Activated T-cell treated with anti-CD3 and anti-CD28 coated beads, Interleukin-2, amount 50 U/mL, for 4 hours (primary cell): Measurements from ENCODE around the gene WNT3. TPM values are rescaled to one million over a fixed set of nuclear protein-coding genes. Genes with fewer than 3 reads are reported as not detected.
A peak's percentile ranks its signal among the peaks of the same experiment; 100 is the strongest.

Experiments used
- ATAC-seq, 2 donors: fragments of 200-7000 bp; cut with Tn5 transposase; one replicate each; pipeline ENCODE4 v1.10.0; 2021
- DNase-seq: peaks from one replicate; pipeline ENCODE4 v3.0.0-alpha.2; 2020
- H3K27me3 Mint-ChIP-seq: one replicate; pipeline ENCODE4 v1.8.0; 2021; ENCODE audit warnings: low read depth, mixed read lengths
- H3K36me3 Mint-ChIP-seq: one replicate; pipeline ENCODE4 v1.8.0; 2022; ENCODE audit warnings: mixed read lengths; ENCODE audit not compliant: insufficient read depth
- H3K4me1 Mint-ChIP-seq: one replicate; pipeline ENCODE4 v1.8.0; 2021; ENCODE audit warnings: low read depth, mixed read lengths
- H3K4me3 Mint-ChIP-seq: one replicate; pipeline ENCODE4 v1.8.0; 2021; ENCODE audit warnings: mild to moderate bottlenecking, moderate library complexity, mixed read lengths
- H3K9me3 Mint-ChIP-seq: one replicate; pipeline ENCODE4 v1.8.0; 2021; ENCODE audit warnings: mixed read lengths
- total RNA-seq, 3 donors: library from RNA; stranded (reverse); gene quantifications; one replicate each; pipeline ENCODE4 v1.2.1, GENCODE V29; 2021

The WNT3 gene
- total RNA-seq, 3 donors from 2014 or later = 0.08 TPM; not detected in 2

DNA sequence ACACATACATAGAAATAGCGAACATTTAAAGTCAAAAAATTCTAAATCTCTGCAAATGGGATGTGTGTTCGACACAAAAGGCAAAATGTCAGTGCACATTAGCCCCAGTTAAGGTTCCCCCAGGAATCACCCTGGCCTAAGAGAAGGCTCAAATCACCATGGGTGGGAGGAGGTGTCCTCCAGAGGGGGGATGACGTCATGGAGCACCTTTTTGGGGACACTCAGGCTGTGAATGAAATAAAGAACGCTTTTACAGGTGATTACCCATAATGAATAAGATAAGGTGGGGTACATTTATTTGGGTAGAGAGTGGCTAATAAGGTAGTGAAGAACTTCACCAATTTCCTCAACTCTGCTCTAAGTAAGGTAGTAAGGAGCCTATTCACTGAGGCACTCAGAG, 26.4 kb downstream of the WNT3 start:
- no peak for DNase-seq
- Mint-ChIP-seq H3K4me1 (no peaks in the 10 kb centered on the region), H3K9me3 (no peaks in the 10 kb centered on the region), H3K4me3 (no peak overlapping the region), H3K27me3 (peaks cover 35% of the 10 kb centered on the region), H3K36me3 (no peaks in the 10 kb centered on the region)
- no peak for ATAC-seq

DNA sequence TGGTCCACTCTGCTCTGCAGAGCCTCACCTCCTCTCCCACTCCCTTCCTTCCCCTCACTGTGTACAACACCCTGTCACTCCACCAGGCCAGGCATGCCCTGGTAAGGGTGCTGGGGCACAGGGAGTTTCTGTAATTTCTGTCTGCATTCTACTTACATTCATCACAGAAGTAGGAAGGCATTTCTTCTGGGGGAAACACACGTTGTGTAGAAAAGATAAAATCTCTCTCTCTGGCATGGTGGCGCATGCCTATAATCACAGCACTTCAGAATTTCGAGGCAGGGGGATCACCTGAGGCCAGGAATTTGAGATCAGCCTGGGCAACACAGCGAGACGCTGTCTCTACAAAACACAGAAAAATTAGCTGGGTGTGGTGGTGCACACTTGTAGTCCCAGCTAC, 27.0 kb downstream of the WNT3 start:
- Mint-ChIP-seq H3K36me3 (no peaks in the 10 kb centered on the region), H3K9me3 (no peaks in the 10 kb centered on the region), H3K4me3 (no peak overlapping the region), H3K4me1 (no peaks in the 10 kb centered on the region), H3K27me3 (peaks cover 34% of the 10 kb centered on the region)
- ATAC-seq = no peak
- no peak for DNase-seq

DNA sequence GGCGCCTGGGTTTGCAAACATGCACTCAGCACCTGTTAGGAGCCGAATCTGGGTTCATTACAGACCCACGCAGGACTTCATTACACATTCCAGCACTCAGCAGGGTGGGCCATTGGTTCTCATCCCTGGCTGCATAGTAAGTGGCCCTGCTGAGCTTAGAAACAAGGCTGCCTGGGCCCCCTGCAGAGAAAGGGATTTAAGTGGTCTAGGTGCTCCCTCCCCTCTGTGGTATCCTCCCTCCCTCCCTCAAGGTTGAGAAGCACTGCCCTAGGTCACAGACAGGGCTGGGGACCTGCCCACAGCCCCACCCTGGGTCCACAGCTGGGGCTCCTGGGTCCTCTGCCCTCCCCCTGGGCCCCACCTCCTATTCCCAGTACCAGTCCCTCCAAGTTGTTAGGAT, 28.3 kb downstream of the WNT3 start:
- Mint-ChIP-seq H3K36me3 (no peaks in the 10 kb centered on the region), H3K9me3 (no peaks in the 10 kb centered on the region), H3K27me3 (peaks cover 27% of the 10 kb centered on the region), H3K4me3 (no peak overlapping the region), H3K4me1 (no peaks in the 10 kb centered on the region)
- DNase-seq (no peak), ATAC-seq (no peak)

- no peaks in the 10 kb centered on the region for H3K4me1 Mint-ChIP-seq
- DNase-seq (no peak), ATAC-seq (no peak)
- H3K27me3 Mint-ChIP-seq = peaks cover 27% of the 10 kb centered on the region
- no peaks in the 10 kb centered on the region for H3K36me3 Mint-ChIP-seq
- H3K9me3 Mint-ChIP-seq = no peaks in the 10 kb centered on the region
- no peak overlapping the region for H3K4me3 Mint-ChIP-seq
Measured at GRCh38 chr17:46789610-46790009, 28.9 kb downstream of the WNT3 start.

- Mint-ChIP-seq H3K4me1 (no peaks in the 10 kb centered on the region), H3K4me3 (no peak overlapping the region), H3K27me3 (peaks cover 22% of the 10 kb centered on the region), H3K9me3 (no peaks in the 10 kb centered on the region), H3K36me3 (no peaks in the 10 kb centered on the region)
- ATAC-seq (no peak), DNase-seq (no peak)
Measured at GRCh38 chr17:46788796-46789195, 29.7 kb downstream of the WNT3 start.

GRCh38 chr17:46788300-46788699, 30.2 kb downstream of the WNT3 start:
- Mint-ChIP-seq H3K27me3 (peaks cover 22% of the 10 kb centered on the region), H3K36me3 (no peaks in the 10 kb centered on the region), H3K4me1 (no peaks in the 10 kb centered on the region), H3K4me3 (no peak overlapping the region), H3K9me3 (no peaks in the 10 kb centered on the region)
- DNase-seq (no peak), ATAC-seq (no peak)

DNA sequence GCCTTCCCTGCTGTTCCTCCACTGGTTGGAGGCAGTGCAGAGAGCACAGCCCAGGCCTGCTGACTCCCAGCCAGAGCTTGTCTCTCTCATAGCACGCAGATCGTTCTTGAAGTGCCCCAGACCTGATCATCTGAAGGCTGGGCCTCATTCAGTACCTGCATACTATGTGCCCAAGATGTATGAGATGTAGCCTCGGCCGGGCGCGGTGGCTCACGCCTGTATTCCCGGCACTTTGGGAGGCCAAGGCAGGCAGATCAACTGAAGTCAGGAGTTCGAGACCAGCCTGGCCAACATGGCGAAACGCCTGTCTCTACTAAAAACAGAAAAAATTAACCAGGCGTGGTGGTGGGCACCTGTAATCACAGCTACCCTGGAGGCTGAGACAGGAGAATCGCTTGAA, 31.0 kb downstream of the WNT3 start:
- DNase-seq (no peak), ATAC-seq (no peak)
- Mint-ChIP-seq H3K4me3 (no peak overlapping the region), H3K4me1 (no peaks in the 10 kb centered on the region), H3K36me3 (no peaks in the 10 kb centered on the region), H3K27me3 (peaks cover 22% of the 10 kb centered on the region), H3K9me3 (no peaks in the 10 kb centered on the region)

DNA sequence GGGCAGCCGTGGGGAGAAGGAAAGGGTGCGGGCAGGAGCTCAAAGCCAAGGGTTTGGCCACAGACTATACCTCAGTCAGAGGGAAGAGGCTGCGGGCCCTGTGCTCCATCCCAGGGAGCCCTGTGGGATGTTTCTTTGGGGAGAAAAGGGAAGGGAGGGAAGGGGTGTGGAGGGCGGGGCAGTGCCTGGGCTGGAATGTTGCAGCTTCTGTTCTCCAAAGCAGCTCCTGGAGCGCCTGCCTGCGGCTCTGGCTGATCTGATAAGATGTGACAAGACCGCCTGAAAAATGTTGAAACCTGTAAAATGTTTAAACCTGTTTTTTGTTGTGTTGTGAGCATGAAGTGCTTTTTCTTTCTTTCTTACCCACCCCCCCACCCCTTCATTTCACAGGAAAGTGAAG, 32.8 kb downstream of the WNT3 start:
- ATAC-seq = no peak
- H3K4me3 Mint-ChIP-seq = no peak overlapping the region
- peaks cover 8% of the 10 kb centered on the region for H3K27me3 Mint-ChIP-seq

GRCh38 chr17:46783031-46783593, 35.4 kb downstream of the WNT3 start:
- no peaks in the 10 kb centered on the region for H3K36me3 Mint-ChIP-seq
- ATAC-seq = no peak
- no peak overlapping the region for H3K4me3 Mint-ChIP-seq
- H3K4me1 Mint-ChIP-seq = no peaks in the 10 kb centered on the region
- peaks cover 5% of the 10 kb centered on the region for H3K27me3 Mint-ChIP-seq
- no peak for DNase-seq
- H3K9me3 Mint-ChIP-seq = no peaks in the 10 kb centered on the region

More for the DNA sequence above, 32.8 kb downstream of the WNT3 start:
- no peaks in the 10 kb centered on the region for H3K9me3 Mint-ChIP-seq
- no peaks in the 10 kb centered on the region for H3K36me3 Mint-ChIP-seq
- DNase-seq = no peak
- no peaks in the 10 kb centered on the region for H3K4me1 Mint-ChIP-seq

DNA sequence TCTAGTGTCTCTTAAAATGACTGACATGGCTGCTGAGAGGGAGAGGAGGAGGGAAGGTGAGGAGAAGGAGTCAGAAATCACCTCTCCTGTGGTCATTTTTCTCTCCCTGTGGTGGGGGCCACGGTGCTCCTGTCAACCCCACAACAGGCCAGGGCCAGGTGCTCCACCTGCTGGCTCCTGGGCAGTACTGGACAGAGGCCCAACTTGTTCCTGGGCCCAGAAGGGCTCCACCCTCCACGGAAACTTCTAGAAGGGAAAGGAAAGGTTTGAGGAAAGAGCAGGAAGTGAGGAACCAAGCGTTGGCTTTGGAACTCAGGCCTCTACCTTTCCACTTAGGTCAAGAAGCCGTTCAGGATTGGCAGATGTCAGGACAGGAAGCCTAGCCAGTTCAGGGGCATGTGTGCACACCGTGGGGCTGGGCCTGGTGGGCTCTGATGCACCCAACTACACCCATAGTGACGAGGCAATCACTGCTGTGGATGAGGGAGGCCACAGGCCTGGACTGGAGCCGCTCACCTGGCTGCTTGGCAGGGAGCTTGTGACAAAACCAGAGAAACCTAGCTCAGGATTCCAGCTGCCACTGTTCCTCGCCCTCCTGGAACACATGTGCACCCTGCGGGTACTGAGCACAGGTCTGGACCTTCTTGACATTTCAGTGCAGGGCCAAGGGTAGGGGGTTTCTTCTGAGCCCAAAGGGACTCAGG, 36.1 kb downstream of the WNT3 start:
- H3K4me1 Mint-ChIP-seq = no peaks in the 10 kb centered on the region
- peak in 1 of 2 donors; percentile 57 for ATAC-seq
- no peaks in the 10 kb centered on the region for H3K9me3 Mint-ChIP-seq
- DNase-seq = no peak
- H3K36me3 Mint-ChIP-seq = no peaks in the 10 kb centered on the region
- peaks cover 9% of the 10 kb centered on the region for H3K27me3 Mint-ChIP-seq
- H3K4me3 Mint-ChIP-seq = no peak overlapping the region

- Mint-ChIP-seq H3K9me3 (no peaks in the 10 kb centered on the region), H3K4me1 (no peaks in the 10 kb centered on the region), H3K27me3 (peaks cover 11% of the 10 kb centered on the region), H3K4me3 (no peak overlapping the region), H3K36me3 (no peaks in the 10 kb centered on the region)
- DNase-seq (no peak), ATAC-seq (no peak)
Measured at GRCh38 chr17:46780003-46780373, 38.5 kb downstream of the WNT3 start.

- Mint-ChIP-seq H3K4me1 (no peaks in the 10 kb centered on the region), H3K4me3 (no peak overlapping the region), H3K36me3 (no peaks in the 10 kb centered on the region), H3K27me3 (peaks cover 24% of the 10 kb centered on the region), H3K9me3 (no peaks in the 10 kb centered on the region)
- no peak for ATAC-seq
- no peak for DNase-seq
Measured at GRCh38 chr17:46777943-46778915, 40.3 kb downstream of the WNT3 start.

- H3K36me3 Mint-ChIP-seq = no peaks in the 10 kb centered on the region
- no peak overlapping the region for H3K4me3 Mint-ChIP-seq
- H3K27me3 Mint-ChIP-seq = peaks cover 34% of the 10 kb centered on the region
- H3K4me1 Mint-ChIP-seq = peaks cover 9% of the 10 kb centered on the region
- H3K9me3 Mint-ChIP-seq = no peaks in the 10 kb centered on the region
- ATAC-seq (no peak), DNase-seq (no peak)
Measured at GRCh38 chr17:46776298-46777005, 42.0 kb downstream of the WNT3 start.

DNA sequence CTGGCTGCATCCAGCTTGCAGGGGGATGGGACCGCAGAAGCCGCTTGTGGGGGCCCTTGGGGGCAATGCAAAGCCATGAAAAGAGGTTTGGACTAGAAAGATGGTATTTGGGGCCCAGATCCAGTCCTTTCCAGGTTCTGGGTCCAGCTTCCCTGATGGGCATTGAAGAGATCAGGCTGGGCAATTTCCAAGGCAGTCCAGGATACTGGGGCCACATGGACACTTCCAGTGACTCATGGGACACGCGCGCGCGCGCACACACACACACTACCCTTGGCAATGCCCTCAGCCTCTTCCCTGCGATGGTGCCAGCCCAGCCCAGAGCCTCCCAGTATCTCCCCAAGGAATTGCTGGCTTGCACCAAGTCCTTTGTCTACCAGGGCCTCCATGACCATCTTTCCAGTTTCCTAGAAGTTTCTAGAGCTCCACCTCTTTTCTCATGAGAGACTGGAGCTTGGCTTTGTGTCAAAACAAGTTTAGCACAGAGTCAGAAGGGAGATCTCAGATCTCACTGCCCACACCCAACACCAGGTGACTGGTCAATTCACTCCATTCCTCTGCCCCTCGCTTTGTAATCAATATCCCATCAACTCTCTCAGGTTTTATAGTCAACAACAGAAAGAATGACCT, 44.3 kb downstream of the WNT3 start:
- ATAC-seq (no peak), DNase-seq (no peak)
- Mint-ChIP-seq H3K27me3 (peaks cover 45% of the 10 kb centered on the region), H3K36me3 (no peaks in the 10 kb centered on the region), H3K4me1 (peaks cover 16% of the 10 kb centered on the region), H3K4me3 (no peak overlapping the region), H3K9me3 (no peaks in the 10 kb centered on the region)
